NCI-H524 treated with DMSO at 0.1 percent for 48 hours (cell line): ENCODE measurements around the gene TDRD9.

Source experiments
- DNase-seq: peaks from one replicate; lab custom pipeline; 2025; lab: John Stamatoyannopoulos, UW

TDRD9 gene

GRCh38 chr14:104090071-104090748 is 162.0 kb downstream of the TDRD9 start:
- no peak for DNase-seq

DNA sequence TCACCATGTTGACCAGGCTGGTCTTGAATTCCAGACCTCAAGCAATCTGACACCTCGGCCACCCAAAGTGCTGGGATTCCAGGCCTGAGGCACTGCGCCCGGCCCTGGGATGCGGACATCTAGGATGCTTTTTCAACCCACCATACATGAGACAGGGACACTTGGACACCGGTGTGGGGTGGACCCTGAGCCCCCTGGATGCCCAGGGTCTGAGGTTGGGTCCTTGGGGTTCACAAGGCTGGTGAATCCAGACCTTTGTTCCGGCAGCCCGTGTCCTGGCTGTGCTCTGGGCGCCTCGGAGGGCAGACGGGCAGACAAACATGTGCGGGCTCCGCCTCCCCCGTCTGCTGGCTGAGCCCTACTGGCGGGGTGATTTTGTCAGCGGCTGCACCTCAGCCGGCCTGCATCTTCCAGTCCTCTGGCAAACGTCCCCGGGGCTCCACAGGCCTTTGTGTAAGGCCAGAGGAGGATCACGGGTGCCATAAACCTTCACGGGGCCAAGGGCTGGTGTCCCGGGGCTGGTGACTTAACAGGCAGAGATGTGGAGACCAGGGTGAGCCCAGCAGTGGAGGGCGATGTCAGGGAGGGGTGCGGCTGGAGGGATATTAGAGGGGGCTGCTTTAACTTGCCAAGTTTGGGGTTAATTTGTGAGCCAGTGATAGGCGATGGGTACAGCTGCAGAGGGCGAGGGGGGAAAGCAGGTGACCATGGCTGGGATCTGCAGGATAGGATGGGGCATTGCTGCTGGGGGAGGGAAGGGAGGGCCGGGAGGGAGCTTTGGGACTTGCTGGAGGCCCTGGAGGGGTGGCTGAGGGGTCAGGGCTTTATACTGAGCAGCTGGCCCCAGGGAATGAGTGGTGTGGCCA is 163.0 kb downstream of the TDRD9 start:
- DNase-seq: no peak

DNA sequence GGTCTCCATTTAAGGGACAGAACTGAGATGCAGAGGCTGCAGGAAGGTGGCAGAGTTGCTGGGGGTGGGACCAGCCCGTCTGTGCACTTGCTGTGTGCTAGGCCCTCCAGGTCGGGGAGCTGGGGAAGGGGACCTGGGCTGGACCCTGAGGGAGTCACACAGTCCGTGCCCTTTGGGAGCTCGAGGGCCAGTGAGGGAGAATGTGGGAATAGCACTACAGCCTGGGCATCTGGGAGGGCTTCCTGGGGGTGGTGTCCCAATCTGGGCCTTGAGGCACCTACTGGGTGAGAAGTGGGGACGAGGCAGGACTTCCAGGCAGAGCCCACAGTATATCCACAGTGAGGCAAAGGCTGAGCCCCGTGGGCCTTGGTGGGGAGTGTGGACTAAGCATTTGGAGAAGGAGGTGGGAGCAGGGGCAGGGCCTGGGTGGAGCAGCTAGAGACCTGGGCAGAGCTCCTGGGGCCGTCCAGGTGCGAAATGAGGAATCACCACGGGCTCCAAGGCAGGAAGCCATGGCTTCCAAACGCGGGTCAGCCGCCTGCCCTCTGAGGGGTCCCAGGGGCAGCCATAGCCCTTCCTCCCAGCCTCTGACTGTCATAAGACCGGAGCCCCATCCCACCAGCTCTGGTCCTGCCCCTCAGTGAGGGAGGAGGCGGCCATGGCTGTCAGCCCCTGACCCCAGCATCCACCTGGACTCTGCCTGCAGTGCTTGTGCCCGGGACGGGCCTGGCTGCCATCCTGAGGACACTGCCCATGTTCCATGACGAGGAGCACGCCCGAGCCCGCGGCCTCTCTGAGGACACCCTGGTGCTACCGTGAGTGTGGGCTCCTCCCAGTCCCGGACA is 163.9 kb downstream of the TDRD9 start:
- DNase-seq: no peak

DNA sequence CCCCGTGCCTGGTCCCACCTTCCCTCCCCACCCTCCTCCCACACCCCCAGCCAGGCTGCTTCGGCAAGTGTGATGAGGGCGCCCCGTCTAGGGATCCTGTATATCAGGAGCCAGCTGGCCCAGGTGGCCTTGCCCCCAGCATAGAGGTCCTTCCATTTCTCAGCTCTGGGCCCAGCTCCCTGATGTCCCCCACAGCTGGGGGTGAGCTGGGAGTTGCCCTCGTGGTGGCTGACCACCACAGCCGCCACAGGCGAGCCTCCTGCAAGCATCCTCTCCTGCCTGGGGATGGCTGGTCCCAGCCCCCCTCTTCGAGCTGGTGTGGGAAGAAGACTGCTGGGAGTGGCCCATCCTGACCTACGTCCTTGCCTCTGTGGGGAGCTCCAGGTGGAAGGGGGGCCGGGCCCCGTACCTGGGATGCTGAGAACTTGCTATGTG is 164.7 kb downstream of the TDRD9 start:
- no peak for DNase-seq

DNA sequence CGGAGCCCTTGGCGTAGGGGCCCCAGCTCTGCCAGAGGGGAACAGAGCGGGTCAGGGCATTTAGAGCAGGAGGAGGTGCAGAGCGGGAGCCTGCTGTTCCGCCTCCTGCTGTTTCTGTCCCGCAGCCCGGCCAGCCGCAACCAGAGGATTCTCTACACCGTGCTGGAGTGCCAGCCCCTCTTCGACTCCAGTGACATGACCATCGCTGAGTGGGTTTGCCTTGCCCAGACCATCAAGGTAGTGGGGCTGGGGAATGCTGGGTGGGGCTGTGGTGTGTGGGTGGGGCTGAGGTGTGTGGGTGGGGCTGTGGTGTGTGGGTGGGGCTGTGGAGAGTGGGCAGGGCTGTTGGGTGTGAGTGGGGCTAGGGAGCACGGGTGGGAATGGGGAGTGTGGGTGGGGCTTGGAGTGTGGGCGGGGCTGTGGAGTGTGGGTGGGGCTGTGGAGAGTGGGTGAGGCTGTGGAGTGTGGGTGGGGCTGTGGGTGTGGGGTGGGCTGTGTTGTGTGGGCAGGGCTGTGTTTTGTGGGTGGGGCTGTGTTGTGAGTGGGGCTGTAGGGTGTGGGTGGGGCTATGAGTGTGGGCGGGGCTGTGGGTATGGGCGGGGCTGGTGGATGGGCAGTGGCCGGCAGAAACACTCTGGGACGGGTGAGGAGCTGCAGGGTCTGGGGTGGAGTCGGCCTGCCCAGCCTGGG is 165.3 kb downstream of the TDRD9 start:
- no peak for DNase-seq

DNA sequence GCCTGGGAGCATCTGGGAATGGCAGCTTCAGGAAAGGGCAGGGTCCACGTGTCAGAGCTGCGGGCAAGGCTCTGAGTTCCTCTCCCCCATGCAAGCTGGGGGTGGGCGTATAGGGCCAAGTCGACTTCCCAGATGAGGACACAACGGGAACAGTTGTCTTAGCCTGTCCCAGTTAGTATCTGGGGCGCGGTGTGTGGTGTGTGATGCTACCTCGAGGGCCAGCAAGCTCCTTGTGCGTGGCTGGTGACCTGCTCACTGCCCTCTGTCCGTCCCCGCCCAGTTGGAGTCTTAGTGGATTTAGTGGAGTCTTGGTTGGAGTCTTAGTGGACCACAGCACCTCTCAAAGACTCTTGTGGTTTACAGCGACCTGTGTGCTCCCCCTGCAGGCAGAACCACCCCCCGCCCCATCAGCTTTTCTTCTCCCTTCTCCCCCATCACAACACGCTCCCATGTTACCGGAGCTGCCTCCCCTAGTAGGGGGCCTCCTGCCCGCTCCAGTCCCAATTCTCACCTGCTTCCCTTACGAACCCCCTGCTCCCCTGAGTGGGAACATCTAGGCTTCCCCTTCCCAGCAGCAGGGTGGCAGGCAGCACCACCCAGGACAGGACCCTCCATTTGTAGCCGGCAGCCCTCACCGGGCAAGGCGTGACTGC is 165.9 kb downstream of the TDRD9 start:
- no peak for DNase-seq

DNA sequence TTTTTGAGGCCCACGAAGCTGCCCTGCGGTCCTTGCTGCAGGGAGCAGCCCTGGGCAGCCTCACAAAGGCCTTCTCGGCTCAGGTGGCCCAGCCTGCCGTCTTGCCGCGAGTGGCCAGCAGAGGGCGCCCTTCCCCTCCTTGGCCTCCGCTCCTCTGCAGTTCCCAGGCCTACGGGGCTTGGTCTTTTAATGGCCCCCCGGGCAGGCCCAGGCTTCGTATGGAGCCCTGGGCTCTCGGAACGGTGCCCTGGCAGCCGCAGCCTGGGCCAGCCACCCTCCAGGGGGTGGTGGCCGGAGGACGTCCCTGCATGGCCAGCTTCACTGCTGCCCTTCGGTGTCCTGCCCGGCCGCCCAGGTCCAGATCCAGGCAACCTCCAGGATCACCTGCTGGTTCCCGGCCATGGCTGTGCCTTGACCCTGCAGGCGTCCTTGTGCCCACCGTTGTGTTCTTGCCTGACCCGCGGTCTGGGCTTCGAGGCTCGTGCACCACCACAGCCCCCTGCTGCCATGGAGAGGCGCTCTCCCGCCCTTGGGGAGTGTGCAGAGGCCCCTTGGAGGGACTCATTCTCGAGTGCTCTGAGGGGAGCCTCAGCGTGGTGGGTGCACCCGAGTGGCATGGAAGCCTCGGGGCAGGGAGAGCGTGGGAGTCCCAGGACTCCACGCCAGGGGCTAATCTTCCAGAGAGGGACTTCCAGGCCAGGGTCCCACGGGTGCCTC is 166.6 kb downstream of the TDRD9 start:
- DNase-seq: no peak

DNA sequence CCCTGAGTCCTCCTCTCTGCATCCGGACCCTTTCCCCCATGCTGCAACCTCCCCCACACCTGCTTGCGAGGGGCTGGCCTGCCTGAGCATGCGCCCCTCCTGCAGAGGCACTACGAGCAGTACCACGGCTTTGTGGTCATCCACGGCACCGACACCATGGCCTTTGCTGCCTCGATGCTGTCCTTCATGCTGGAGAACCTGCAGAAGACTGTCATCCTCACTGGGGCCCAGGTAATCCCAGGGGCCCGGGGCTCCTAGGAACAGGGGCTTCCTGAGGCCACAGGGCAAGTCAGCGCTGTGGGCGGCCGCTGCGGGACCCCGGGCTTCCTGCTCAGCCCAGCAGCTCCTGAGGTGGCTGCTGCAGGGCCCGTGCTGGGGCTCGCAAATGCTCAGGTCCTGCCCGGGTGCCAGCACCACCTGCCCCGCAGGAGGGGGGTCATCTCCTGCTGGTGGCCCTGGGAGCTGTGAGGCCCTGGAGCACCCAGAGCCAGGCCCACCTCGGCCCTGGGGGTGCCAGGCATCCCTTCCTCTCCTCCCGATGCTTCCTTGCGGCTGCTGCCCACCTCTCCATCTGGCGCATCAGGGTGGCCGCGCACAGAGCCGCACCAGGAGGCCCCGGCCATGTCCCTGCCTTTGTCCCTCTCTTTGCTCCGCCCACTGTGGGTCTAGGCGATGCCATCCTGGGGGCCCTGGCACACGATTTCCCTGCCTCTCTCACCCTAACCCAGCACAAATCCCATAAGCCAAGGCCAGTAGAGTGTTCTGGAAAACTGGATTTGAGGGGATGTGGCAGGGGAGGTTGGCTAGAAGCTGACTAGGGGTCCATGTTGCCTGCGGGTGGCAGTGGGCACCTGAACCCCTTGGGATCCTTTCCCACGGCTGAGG is 167.4 kb downstream of the TDRD9 start:
- no peak for DNase-seq

- no peak for DNase-seq
Observed at GRCh38 chr14:104096318-104096717, 168.1 kb downstream of the TDRD9 start.

DNA sequence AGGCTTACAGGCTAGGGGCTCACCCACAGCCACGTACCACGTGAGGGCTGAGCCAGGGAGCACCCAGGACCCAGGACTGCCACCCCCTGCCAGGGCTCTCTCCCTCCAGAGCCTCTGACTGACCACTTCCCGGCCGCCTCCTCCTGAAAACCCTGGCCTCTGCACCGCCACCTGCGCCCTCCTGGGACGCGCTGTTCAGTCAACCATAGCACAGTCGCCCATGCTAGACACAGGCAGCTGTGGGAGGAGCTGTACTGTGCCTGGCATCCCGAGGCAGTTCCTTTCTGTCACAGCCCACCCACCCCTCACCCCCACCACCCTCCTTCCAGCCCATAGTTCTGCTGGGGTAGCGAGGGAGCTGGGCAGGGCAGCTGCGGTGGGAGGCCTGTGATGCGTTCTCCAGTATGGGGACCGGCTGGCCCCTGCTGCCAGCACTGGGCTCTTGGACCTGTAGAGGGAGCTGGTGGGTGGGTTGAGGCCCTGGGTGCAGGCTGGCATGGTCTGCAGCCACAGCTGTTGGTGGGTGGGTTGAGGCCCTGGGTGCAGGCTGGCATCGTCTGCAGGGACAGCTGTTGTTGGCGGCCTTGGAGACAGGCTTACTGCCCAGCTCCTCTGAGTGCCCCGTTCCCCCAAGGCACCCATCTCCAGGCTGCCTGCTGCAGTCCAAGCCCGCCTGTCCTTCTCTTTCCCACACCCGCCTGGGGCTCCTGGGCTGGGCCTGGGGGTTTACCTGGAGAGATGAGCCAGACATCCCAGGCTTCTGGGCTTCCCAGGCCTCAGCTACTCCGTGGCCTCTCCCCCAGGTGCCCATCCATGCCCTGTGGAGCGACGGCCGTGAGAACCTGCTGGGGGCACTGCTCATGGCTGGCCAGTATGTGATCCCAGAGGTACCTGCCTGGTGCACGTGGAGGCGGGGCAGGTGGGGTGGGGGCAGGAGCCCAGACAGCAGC is 168.8 kb downstream of the TDRD9 start:
- DNase-seq: peak; percentile 49

- no peak for DNase-seq
Observed at GRCh38 chr14:104098272-104099095, 170.2 kb downstream of the TDRD9 start.

DNA sequence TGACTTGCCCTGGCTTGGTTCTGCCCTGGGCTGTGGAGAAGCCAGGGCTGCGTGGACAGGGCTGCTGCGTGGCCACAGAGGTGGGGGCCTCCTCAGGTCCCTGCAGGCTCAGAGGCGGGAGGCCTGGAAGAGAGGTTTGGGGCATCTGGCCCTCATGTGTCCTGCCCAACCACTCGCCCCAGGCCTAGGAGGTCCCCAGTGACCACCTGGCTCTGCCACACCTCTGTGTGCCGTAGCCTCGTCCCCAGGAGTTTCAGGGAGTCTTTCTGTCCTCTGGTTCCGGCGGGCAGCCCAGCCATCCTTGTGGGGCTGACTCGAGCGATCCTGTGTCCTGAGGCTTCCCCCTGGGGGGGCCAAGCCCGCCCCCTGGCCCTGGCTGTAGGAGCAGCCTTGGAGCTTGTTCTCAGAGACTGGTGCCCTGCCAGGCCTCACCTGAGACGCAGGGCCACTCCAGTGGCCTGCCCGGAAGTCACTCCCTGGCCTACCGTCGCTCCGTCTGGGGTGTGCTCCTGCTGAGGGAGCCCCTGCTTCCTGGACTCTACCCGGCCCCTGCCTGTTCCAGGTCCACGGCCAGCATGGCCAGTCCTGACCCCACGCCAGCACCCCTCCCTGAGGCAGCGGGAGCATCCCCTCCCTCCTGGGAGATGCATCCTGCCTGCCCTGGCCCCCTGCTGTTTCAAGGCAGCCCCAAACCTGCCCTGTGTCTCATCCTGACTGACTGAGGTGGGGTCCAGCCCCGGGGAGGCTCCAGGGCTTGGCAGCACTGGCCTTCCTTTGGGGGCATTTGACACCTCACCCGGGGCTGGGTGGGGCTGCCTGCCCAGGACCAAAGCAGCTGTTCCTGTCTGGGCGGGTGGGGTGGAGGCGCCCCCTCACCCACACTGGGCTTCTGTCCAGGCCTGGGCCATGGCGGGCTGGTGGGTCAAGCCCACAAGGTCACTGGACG is 171.1 kb downstream of the TDRD9 start:
- DNase-seq: no peak

DNA sequence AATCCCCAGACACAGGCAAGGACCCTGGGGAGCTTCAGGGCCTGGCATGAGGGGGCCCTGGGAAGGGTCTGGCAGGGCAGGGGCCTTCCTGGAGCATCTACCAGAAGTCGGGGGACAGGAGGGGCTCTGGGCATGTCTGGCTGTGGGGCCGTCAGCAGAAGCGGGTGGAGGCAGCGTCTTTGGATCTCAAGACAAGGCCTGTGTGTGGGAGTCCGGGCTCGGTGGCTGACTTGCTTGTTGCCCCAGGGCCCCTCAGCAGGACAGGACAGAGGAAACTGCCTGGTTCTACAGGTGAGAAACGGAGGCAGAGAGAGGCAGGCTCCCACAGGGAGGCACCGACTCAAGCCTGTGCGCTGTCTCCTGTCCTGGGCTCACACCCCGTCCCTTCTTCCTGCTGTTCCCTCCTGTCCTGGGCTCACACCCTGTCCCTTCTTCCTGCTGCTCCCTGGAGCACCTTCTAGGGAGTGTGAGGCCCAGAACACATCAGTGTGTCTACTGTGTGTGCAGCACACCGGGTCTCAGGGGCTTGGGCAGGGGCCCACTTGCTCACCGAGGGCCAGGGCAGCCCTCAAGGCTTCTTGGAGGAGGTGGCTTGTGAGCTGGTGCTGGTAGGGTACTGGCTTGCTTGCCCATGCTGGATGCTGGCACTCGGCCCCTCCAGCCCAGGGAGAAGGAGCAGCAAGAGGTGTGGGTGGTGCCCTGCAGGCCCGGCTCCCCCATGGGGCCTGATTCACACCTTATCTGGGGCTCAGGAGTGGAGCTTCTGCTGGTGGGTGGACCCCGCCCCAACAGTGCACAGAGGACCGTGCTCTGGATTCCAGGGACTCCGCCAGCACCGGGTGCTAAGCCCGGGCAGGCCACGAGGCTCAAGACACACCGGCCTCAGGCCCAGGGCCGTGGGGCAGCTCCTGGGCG is 172.2 kb downstream of the TDRD9 start:
- DNase-seq: no peak

DNA sequence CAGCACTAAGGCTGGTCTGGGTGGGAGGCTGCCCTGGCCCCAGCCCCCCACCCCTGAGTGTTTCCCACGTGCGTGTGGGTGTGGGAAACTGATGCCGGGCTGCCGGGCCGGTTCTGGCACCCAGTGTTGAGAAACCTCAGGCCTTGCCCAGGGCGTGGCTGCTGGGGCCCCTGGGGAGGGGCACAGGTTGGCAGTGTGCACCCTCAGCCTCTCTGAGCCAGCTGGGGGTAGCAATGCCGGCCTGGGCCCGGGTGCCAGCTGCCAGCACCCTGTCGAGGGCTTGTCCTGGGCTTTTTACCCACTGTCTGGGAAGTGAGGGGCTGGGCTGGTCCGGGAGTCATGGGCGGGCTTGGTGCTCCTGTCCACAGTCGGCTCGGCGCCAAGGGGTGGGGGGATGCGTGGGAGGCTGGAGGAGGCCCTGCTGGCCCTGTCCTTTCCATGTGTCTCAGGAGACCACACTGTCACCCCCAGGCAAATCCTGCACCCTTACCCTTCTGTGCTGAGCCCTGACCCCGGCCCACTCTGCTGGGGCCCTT is 172.9 kb downstream of the TDRD9 start:
- no peak for DNase-seq

- no peak for DNase-seq
Observed at GRCh38 chr14:104101651-104102281, 173.5 kb downstream of the TDRD9 start.
